Measurements from ENCODE around the gene WBP11.

GRCh38 chr12:14842315-14842714, 39.0 kb upstream of the WBP11 start:
- TF ChIP-seq CTCF (IDR thresholded peaks at IDR 0.05) (no peak), POLR2A (IDR thresholded peaks at IDR 0.05) (no peak)

Measured in uterus (tissue), 2 donors.